HG02973 (cell line): ENCODE data around the gene IL34.
"Not testable (repeated sequence)": the region's sequence is repeated elsewhere in the genome, so short reads cannot be mapped to it uniquely, and the experiment has no call there.

Experiments used
- ATAC-seq: cut with Tn5 transposase; IDR thresholded peaks from one replicate; pipeline ENCODE4 v1.9.1; 2021; ENCODE audit warnings: moderate library complexity; ENCODE audit not compliant: unreplicated experiment

Gene IL34

GRCh38 chr16:70656712-70657263 lies 10.4 kb downstream of the IL34 start:
- ATAC-seq: no peak

DNA sequence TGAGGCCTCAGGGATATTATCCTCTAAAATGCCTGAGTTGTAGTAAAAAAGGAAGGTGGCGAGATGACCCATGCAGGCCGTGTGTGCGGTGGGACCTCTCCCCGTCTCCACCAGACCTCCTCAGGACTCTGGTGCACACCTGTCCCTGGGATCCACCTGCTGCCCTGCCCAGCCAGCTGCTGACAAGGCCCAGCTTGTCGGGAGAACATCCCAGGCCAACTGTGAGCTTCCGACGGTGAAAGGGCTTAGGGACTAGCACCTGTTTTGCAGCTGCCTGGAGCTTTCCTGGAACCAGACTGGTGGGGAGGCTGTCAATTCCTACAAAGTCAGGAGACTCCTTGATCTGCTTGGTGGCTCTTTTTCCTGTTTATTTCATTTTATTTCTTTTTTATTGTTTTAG lies 11.6 kb downstream of the IL34 start:
- ATAC-seq: no peak

DNA sequence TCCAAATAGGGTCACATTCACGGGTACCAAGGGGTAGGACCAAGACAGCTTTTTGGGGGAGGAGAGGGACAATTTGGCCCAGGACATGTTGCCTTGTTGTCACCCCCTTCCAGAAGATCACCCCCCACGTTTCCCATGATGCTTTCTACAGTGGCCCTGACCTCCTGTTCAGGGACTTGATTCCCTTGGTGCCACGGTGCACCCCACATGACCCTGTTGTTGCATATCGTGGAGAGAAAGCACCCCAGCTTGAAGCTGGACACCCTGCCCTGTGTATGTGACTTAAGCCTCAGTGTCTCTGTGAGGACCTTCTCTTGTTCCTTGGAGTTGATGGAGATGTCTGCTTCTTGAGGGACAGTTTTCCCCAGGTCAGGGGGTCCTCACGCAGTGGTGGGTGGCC lies 12.6 kb downstream of the IL34 start:
- ATAC-seq: no peak

GRCh38 chr16:70659546-70659945 lies 13.2 kb downstream of the IL34 start:
- no peak for ATAC-seq

DNA sequence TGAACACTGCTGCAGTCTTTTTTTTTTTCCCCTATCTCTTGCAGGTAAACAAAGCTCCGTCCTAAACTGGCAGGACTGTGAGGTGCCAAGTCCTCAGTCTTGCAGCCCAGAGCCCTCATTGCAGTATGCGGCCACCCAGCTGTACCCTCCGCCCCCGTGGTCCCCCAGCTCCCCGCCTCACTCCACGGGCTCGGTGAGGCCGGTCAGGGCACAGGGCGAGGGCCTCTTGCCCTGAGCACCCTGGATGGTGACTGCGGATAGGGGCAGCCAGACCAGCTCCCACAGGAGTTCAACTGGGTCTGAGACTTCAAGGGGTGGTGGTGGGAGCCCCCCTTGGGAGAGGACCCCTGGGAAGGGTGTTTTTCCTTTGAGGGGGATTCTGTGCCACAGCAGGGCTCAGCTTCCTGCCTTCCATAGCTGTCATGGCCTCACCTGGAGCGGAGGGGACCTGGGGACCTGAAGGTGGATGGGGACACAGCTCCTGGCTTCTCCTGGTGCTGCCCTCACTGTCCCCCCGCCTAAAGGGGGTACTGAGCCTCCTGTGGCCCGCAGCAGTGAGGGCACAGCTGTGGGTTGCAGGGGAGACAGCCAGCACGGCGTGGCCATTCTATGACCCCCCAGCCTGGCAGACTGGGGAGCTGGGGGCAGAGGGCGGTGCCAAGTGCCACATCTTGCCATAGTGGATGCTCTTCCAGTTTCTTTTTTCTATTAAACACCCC lies 13.8 kb downstream of the IL34 start:
- ATAC-seq: no peak

GRCh38 chr16:70660672-70661350 lies 14.5 kb downstream of the IL34 start:
- no peak for ATAC-seq

DNA sequence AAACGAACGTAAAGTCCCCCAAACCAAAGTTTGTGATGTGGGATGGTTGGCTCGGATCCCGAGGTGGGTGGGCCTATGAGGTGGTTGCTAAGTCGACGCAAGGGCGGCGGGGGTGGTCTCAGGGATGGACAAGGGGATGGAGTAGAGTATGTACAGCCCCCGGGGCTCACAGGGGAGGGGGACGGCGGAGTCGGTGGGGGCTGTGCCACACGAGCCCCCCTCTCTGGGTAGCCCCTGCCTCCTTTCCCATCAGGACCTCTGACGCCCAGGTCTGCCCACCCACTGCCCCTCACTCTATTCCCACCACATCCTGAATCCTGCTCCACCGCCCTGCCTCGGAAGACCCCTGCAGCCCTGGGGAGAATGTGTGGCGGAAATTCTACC lies 15.2 kb downstream of the IL34 start:
- ATAC-seq: no peak

- no peak for ATAC-seq
Observed at GRCh38 chr16:70661918-70662641, 15.7 kb downstream of the IL34 start.

GRCh38 chr16:70662991-70663523 lies 16.7 kb downstream of the IL34 start:
- ATAC-seq: no peak

DNA sequence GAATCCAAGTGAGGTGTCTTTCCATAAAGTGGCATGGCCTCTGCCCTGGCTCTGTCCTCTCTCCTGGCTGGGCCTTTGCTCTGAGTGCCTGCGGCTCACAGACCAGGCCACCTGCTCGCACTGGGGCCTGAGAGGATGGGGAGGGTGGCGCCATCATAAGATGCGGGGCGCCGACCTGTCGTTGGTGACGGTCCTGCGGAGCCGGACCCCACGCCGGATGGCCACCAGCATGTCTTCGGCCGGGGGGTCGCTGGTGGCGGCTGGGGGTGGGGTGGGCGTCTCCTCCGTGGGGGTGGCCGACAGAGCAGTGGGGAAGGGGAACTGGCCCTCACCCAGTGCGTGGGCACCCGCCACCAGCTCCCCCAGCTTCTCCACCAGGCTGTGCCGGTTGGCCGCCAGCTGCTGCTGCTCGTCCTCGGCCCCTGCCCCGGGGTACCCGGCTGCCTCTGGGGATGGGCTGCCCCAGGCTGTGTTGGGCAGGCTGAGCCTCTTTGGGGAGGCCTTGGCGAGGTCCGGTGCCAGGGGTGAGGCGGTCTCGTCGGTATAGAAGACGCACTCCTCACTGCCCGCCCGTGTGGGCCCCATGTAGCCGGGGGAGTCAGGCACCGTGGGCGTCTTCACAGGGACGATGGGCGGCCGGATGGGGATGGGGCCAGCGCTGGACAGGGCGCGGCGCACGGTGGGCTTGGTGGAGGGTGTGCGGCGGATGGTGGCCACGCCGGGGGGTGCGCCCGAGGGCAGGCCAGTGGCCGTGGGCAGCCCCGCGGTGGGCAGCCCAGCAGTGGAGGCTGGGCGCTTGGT lies 17.4 kb downstream of the IL34 start:
- ATAC-seq: no peak

DNA sequence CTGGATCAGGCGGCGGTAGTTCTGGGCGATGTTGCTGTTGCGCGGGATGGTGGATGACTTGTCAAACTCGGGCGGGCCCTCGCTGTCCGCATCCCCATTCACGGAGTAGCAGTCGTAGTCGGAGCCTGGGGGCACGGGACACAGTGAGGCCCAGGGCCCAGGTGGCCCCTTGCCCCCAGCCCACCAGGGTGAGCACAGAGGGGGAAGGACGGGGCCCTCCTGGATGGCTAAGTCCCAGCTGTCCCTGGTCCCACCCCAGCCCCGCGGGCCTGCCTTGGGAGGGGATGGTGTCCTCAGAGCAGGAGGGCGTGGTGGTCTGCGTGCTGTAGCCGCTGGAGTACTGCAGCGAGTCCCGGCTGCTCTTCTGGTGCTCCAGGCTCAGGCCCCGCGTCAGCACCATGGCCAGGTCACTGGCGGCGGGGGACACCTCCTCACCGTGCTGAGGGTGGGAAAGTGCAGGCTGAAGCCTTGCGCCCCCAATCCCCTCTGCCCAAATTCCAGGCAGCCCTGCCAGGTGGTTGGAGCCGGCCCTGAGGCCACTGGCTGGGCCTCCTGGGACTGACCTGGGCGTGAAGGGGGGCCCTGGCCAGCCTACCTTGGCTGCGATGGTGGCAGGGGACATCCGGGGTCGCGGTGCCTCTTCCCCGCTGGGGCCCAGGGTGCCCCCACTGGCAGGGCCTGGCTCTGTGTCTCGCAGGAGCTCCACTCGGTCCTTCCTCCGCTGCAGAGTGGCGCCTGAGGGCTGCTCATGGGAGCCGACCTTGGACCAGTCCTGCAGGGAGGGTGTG lies 18.2 kb downstream of the IL34 start:
- ATAC-seq: no peak

DNA sequence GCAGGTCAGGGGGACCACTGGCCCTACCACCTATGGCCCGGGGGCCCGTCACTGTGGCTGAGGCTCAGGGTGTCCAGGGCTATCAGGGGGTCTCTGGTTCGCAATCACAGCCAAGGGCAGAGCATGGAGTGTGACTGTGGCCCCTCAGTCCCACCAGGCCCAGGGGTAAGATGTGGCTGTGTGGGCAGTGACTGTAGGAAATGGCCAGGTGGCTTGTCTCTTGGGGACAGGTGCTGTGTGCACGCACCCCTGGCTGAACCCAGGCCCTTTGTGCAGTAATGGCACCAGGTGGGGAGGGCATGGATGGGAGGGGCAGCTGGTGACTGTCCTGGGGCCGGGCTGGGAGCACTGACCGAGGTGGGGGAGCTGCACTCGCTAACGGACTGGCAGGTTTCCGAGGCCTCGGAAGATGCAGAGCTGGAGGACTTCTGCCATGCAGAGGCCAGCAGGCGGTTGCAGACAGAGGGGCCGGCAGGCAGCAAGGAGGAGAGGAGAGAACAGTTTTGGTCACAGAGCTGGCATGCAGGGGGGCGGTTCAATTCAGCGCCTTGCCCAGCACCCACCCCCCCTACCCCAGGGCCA lies 18.8 kb downstream of the IL34 start:
- ATAC-seq: no peak

GRCh38 chr16:70665806-70666735 lies 19.7 kb downstream of the IL34 start:
- no peak for ATAC-seq

DNA sequence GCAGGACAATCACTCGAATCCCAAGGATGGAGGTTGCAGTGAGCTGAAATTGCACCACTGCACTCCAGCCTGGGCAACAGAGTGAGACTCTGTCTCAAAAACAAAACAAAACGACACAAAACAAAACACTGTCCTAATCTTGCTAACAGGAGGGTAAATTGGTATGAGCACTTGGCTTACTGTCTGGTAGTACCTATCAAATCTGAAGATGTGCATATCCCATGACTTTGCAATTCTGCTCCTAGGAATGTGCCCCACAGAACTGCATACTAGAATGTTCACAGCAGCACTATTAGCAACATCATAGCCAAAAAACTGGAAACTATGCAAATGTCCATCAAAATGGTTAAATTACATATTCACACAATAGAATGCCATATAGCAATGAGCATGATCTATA lies 23.8 kb downstream of the IL34 start:
- no peak for ATAC-seq

DNA sequence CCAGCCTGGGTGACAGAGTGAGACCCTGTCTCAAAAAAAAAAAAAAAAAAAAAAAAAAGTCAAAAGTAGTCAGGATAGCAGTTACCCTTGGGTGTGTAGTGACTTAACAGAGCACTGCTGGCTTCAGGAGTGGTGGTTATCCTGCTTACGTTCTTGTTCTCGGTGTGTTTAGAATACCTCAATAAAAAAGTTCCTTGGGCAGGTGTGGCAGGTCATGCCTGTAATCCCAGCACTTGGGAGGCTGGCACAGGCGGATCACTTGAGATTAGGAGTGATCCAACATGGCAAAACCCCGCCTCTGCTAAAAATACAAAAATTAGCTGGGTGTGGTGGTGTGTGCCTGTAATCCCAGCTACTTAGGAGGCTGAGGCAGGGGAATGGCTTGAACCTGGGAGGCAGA lies 24.6 kb downstream of the IL34 start:
- ATAC-seq: not testable (repeated sequence)

- ATAC-seq: no peak
Observed at GRCh38 chr16:70674221-70675014, 28.1 kb downstream of the IL34 start.

GRCh38 chr16:70675851-70676513 lies 29.6 kb downstream of the IL34 start:
- no peak for ATAC-seq
